Left ventricle myocardium superior (tissue), 1 donor: ENCODE results near the gene CTNNA3. TPM values are rescaled to one million over a fixed set of nuclear protein-coding genes. Genes with fewer than 3 reads are reported as not detected.
A peak's percentile ranks its signal among the peaks of the same experiment; 100 is the strongest.

ENCODE experiments used
- ATAC-seq: fragments of 200-7000 bp; cut with Tn5 transposase; one replicate; pipeline ENCODE4 v1.9.1; 2020; ENCODE audit warnings: mild to moderate bottlenecking, moderate library complexity
- DNase-seq: peaks from one replicate; pipeline ENCODE4 v3.0.0-alpha.2; 2020
- intact Hi-C: fragments of 100-400 bp; cut with micrococcal nuclease; formaldehyde crosslinking; loops from one replicate; pipeline ENCODE4 v1.11.0; 2022
- total RNA-seq: library from RNA; stranded (reverse); fragmentation: NEBNext Ultra II Directional; extraction: Animal tissue kit (Norgen Biotek cat#: 25700); gene quantifications from one replicate; pipeline ENCODE4 v1.2.1, GENCODE V29; 2021
- donor health status: DM: no; HTN: yes; CAD: no; lungs with severe emphysema.

Gene CTNNA3
- total RNA-seq, 1 donor from 2014 or later = 130 TPM

DNA sequence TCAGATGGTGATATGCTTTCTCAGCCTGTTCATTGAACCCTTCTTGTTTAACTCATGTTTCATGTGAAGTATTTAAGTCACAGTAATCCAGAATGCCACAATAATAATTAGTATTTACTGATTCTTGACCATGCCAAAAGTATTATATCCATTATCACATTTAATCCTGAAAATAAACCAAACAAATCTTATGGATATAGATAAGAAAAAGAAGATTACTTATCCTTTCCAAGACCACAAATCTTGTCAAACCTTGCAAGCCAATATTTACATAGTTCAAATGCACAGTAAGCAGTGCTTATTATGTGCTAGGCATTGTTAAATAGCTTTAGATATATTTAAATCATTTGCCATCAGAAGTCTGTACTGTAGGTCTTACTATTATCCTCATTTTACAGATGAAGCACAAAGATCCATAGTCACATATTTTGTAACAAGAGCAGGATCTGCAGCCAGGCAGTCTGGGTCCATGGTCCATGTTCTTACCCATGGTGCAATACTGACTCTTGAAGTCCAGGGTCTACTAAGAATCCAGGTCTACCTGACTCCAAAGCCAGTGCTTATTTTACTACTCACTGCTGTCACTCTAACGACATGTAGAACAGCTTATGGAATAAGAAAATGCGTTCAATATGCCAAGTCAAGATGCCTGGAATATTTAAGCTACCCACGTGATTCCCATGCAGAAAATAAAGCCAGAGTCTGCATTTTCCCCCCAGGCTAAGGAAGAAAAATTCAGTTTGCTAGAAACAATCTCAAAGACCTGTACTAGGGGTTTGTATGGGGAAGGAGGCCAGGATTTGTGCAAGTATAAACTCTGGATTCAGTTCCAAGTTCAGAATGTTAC is 1755.0 kb downstream of the CTNNA3 start:
- ATAC-seq (no peak), DNase-seq (no peak)
- intact Hi-C loops = no loop called here

DNA sequence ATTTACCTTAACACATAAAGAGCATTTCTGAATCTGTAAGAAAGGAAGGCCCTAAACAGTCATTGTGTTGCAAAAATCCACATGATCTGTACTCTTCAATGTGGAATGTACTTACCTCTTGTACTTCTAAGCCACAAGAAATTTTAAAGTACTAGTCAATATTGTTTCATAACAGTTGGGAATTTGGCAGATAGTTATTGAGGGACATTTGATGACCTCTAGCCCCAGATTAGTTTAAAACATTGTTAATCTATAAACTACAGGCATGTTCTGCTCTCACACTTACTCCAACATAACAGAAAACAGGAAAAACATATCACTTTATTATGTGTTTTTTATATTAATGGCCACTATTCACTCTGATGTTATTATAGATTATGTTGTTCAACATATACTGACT is 1755.9 kb downstream of the CTNNA3 start:
- intact Hi-C loops = no loop called here
- no peak for ATAC-seq
- no peak for DNase-seq

DNA sequence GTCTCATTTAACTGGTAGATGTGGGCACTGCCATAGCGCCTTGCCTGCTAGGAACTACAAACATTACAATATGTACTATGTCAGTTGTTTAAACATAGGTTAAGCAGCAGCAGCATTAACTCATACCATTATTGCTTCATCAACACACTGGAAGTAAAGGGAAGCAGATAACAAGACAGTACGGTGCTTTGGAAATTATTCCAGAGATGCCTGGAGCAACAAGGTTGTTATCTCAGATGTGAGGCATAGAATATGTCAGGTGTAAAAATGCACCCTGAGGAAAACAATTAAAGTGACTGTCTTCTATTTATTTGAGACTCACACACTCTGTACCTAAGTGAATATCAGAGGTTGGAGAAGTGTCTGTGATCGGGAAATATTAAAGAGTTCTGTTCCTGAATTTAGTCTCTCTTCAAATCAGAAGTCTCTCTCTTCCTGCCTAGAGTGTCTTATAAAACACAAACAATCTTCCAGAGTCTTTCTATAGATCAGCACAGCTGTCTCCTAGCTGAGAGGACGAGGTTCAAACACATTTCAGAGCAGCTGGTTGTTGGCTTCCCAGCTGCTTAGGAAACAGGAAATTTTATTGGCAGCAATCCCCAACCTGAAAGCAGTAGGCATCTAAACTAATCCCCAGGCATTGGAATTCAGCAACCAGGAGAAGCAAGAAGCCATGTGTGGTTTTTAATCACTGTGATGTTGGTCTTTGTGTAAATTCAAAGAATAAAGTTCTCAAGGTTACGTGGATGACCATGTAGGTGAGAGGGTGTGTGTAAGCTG is 1764.5 kb downstream of the CTNNA3 start:
- intact Hi-C loops = no loop called here
- ATAC-seq (no peak), DNase-seq (no peak)

DNA sequence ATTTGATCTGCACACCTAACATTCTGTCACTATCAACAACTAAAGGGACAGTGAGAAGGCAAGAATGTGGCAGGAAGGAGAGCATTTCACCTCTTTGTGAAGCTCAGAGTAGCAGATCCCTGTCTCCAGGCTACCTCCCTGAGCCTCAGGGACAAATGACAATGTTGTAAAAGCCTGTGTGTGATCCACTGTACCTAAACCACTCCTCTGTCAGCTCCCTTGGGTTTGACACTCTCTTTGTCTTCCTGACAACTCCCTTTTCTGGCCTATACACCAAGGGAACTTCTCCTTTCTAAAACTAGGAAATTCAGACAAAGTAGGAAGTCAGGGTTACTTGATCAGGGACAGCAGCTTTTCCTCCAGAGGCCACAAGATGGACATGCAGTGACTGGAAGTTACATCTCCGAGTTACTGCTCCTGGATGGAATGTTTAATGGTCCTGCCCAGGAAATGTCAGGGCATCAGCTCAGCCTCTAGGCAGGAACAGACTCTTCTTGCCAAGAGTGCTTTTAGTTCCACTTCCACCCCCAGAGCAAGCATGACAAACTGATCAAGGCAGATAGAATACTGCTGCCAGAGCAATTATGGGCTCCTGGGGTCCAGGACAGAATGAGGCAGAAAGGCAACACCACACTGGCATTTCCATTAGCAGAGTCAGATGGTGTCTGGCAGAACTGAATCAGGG is 1784.7 kb downstream of the CTNNA3 start:
- peak; percentile 60 for ATAC-seq
- intact Hi-C loops = no loop called here
- DNase-seq = no peak

DNA sequence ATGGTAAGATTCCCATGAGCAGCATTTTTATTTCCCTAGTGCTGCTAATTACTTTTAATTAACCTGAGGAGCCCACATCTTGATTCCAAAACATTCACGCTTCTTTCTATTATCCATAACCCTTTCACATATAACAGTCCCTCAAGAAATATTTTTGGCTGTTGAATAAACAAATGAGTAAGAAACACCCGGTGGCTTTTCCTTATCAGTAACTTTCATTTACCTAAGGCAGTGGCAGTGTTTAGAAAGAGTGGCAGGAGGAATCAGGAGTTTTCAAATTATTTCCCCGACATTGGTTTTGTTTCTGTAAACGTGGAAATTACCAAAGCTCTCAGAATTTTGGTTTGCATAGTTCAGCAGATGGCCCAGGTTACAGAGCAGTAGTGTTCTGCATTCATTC is 1785.8 kb downstream of the CTNNA3 start:
- ATAC-seq (no peak), DNase-seq (no peak)
- intact Hi-C loops = no loop called here

DNA sequence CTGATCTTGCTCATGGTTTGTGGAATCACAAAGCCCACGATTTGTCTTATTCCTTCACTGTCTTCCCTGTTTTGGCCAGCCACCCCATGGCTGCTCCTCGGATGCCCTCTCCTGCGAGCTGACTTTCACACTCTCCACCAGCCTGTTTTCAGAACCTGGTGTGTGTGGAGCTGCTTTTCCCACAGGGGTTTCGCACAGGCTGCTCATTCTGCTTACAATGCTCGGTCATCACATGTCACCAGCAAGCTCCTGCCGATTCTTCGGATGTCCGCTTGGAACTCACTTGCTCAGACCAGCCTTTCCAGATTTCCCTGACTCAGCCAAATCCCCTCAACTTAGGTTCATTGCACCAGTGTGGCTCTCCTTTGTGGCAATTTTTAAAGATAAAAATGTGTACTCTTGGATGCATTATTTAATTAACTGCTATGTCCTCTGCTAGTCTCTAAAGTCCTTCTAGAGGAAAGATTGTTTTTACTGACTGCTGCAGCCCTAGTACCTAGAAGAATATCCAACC is 1788.7 kb downstream of the CTNNA3 start:
- DNase-seq (no peak), ATAC-seq (no peak)
- intact Hi-C loops = no loop called here

DNA sequence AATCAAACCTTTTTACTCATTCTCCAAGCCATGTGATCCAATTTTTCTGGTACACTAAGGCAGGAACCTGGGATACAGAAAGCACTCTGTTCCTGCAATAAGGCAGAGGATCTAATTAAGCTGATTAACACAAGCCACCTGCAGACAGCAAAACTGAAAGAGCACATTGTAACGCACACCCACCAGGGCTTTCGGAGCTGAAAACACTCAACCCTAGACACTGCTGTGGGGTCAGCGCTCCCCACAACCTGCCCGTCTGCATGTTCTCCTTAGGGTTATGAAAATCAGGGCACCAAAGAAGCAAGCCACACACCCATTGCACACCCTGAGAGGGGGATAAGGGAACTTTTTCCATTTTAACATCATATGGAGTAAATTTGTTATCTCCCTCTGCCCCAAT is 1792.4 kb downstream of the CTNNA3 start:
- no peak for DNase-seq
- intact Hi-C loops = no loop called here
- no peak for ATAC-seq

DNA sequence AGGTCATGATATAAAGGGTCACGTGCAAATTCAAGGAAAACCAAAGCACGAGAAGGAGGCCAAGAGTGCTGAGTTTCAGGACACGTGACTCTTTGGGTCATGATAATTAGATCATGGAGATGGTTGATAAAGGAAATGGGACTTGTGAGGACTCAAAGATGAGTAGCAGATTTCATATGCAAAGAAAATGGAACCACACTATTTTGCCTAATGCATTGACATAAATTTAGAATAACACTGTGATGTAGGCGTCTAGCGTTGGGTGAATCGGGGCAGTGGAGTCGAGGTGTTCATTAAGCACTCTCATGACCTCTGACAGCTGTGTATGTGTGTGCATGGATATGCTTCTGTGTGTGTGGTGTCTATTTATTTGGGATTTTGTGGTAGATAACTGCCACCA is 1795.7 kb downstream of the CTNNA3 start:
- intact Hi-C loops = no loop called here
- ATAC-seq = no peak

DNA sequence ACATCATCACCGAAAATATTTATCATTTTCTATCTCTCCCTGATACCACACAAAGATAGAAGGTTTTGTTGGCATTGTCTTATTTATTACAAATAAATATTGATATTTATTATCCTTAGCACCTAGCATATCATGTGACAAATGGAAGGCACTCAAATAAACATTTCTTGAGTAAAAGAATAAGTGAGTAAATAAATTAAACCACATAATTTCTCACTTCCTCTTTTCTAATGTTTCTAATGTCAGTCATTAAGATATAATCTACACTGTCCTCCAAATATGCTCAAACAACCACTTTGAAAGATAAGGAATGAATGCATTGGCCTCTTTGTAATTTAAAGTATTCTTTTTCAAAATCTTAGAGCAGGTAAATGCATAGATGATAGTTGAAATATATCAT is 1797.9 kb downstream of the CTNNA3 start:
- DNase-seq (no peak), ATAC-seq (no peak)
- intact Hi-C loops = no loop called here

More for the DNA sequence above, 1795.7 kb downstream of the CTNNA3 start:
- DNase-seq = no peak

DNA sequence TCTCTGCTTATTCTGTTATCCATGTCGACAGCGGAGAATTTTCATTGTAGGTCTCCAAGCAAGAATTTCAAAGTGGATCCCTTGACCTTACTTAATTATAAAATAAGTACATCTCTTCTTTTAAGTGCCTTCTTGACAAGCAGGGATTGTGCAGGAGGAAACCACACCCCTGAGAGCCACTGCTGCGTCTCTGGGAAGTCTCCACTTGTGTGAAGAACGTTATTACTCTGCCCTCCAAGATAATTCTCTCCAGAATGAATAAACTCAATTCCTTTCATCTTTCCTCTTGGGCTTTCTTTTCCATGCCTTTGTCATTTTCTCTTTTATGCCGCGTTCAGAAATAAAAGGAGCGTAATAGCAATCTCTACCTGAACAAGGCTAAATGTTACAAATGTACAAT is 1801.0 kb downstream of the CTNNA3 start:
- ATAC-seq (no peak), DNase-seq (no peak)
- intact Hi-C loops = no loop called here

DNA sequence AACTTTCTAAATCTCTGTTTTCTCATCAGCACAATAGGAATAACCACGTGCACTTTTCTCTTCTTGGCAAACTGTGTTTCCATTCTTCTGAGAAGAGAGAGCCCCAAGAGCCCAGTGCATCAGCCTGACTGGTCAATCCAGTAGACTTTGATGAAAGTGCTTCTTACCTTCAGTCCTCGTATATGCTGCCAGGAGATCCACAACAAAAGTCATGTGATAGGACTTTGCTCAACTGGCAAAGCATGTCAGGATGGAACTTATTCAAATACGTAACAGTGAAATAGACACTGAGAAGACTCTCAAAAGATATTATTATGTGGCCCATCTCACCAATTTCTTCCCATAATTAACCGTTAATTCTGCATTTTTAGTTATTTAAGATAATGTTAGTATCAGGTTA is 1801.6 kb downstream of the CTNNA3 start:
- ATAC-seq (no peak), DNase-seq (no peak)
- intact Hi-C loops = no loop called here

DNA sequence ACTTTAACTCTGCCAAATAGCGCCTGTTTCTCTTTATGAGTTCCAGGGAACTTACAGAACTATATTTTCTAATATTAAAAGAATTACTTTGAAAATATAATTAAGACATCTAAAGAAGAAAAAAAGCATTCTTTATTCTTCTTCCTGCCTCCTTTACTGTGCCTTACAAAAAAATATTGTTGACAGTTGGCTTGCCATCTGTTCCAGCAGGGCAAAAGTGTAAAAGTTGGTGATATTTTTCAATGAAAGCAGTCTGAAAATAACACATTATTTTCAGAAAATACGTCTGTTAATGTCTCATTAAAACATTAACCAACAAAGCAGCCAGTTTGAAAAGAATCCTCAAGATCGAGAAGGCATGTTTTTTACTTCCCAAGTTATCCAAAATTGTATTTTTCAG is 1802.3 kb downstream of the CTNNA3 start:
- no peak for ATAC-seq
- intact Hi-C loops = no loop called here
- DNase-seq = no peak

DNA sequence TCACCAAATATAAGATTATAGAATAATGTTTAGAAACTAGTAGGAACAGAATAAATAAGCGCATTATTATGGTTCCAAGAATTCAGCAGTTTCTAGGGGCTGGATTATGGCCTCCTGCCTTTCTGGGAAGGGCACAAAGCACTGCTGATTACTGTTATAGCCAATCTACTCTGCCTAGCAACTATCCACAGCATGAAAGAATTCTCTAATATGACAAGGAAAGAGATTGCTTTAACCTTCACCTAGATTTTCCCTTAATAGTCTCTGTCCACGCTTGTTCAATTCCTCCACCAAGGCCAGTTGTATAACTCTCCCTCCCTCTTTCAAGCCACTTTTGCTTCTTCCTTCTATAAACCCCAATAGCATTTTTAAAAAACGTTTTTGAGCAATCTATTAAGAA is 1803.7 kb downstream of the CTNNA3 start:
- ATAC-seq = no peak

DNA sequence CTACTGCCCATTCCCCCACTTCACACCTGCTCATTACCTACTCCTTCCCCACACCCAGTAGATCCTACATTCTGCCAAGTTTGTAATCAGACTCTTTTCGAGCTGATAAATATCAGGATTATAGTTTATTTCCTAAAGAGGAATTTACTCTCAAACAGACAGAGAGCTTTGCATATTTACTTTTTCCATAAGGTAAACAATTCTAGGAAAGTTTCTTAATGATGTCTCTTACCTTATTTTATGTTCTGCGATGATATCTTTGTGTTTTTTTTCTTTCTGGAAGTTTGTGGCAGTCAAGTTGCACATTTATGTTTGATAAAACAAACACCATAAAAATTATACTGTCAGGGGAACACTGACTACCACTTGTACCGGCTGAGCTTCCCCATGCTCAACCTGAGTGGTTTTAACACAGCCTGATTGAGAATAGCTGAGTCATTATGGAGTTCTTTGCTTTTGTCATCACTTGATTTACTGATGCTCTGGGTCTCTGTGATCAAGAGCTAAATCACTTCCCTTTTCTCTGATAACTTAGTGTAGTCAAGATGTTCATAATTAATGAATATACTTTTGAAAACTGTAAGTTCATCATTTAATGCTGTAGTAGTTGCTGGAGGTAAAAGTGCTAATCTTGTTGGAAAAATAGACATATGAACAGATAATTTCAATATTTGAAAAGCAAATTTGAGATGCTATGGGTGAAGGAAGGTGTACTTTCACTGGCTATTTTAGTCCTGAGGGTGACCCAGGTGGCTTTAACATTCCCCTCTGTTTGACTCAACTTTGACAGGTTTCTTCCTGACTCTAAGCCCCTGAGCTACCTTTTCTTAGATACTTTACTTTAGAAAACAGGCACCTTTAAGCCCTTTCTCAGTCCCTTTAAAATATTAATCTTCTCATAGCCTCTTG is 1804.7 kb downstream of the CTNNA3 start:
- intact Hi-C loops = no loop called here
- ATAC-seq = no peak
- no peak for DNase-seq

More for the DNA sequence above, 1803.7 kb downstream of the CTNNA3 start:
- intact Hi-C loops = no loop called here
- no peak for DNase-seq

DNA sequence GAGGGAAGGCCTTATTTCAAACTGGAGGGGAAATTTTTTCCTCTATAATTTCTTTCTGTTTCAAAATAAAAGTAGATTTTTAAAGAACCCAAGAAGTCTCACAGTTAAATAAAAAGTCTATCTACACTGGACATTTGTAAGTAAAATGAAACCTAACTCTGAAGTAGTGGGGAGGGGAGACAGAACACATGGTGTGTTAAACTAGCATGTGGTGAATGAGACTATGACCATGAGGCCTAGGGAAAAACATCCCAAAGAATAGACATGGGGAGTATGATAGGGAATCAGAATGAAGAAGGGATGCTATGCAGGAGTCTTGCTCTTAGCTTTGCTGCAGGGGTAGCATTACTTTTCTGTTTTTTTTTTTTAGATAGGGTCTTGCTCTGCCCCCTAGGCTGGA is 1831.5 kb downstream of the CTNNA3 start:
- intact Hi-C loops = no loop called here
- DNase-seq (no peak), ATAC-seq (no peak)

DNA sequence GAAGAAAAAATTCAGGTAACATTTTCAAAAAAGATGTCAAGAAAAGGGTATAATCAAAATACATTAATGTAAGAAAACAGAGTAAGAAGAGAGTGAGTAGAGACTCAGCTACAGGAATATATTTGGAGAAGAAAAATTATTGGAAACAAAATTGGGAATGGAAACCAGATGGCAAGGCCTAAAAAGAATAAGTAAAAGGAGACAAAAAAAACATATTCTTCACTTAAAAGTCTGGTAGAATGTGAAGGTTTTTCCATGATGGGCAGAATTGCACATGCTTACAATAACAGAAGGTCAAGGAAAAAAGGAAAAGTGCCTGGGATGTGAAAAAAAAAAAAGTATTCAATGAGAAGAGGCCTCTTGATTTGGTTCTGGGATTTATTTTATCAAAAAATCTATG is 1832.0 kb downstream of the CTNNA3 start:
- ATAC-seq = no peak
- DNase-seq = no peak
- intact Hi-C loops = no loop called here
